HEK293T (cell line): ENCODE data around the gene TTLL12.

Experiments
- BHLHE40 ChIP-seq: fragments of 450-650 bp; IDR thresholded peaks from 2 replicates; pipeline ENCODE4 v1.6.1; 2016; ENCODE audit warnings: mild to moderate bottlenecking, moderate library complexity, borderline replicate concordance
- ELF4 ChIP-seq: fragments of 450-650 bp; IDR thresholded peaks from 2 replicates; pipeline ENCODE4 v1.6.1; 2017; ENCODE audit warnings: antibody characterized with exemption
- FOXA1 ChIP-seq: fragments of 450-650 bp; IDR thresholded peaks from 2 replicates; pipeline ENCODE4 v1.6.1; 2016; ENCODE audit warnings: mild to moderate bottlenecking
- FOXK2 ChIP-seq: fragments of 450-650 bp; IDR thresholded peaks from 2 replicates; pipeline ENCODE4 v1.6.1; 2016; ENCODE audit warnings: mild to moderate bottlenecking
- FOXM1 ChIP-seq: fragments of 450-650 bp; IDR thresholded peaks from 2 replicates; pipeline ENCODE4 v1.6.1; 2017; ENCODE audit warnings: mild to moderate bottlenecking, borderline replicate concordance
- L3MBTL2 ChIP-seq: fragments of 450-650 bp; conservative IDR thresholded peaks from 2 replicates; pipeline ENCODE4 v1.6.1; 2016; ENCODE audit warnings: mild to moderate bottlenecking
- LEF1 ChIP-seq: fragments of 450-650 bp; IDR thresholded peaks from 2 replicates; pipeline ENCODE4 v1.6.1; 2017; ENCODE audit warnings: mild to moderate bottlenecking, borderline replicate concordance
- SP1 ChIP-seq: fragments of 450-650 bp; IDR thresholded peaks from 2 replicates; pipeline ENCODE4 v1.6.1; 2017
- TARDBP ChIP-seq: fragments of 450-650 bp; IDR thresholded peaks from 2 replicates; pipeline ENCODE4 v1.6.1; 2016
- ZNF384 ChIP-seq: fragments of 450-650 bp; IDR thresholded peaks from 2 replicates; pipeline ENCODE4 v1.6.1; 2016
- TF ChIP-seq, protein P1 (sequence below): fragments of 450-650 bp; IDR thresholded peaks from 2 replicates; pipeline ENCODE4 v1.6.1; 2016

DNA sequence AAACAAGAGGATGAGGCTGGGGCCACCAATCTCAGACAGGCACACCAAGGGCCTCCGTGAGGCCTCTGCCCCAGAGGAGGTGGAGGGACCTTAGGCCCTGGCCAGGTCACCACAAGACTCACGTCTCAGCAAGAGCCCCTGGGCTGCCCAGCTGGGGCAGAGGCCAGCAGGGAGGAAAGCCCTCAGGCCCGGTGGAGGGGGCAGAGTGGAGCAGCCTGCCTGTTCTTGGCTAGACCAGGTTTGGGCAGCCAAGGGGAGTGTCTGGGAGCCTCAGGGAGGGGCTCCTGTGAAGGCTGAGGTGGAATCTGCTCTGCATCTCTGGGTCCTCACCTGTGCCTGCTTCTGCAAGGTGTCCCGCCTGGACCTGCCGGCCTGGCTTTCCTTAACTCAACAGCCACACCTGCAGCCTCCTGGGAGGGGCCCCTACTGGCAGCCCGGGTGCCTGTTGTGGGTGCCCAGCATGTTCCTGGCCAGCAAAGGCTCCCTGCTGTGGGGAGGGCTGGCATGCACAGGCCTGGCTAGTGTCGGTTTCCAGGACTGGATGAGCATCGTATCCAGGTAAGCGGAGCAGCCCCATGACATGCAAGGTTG is 11.9 kb downstream of the TTLL12 start:
- no peak for TF ChIP-seq FOXM1
- TF ChIP-seq ELF4, result no peak
- TF ChIP-seq SP1, result no peak
- no peak for TF ChIP-seq BHLHE40
- TF ChIP-seq L3MBTL2, result no peak
- TF ChIP-seq FOXA1, result no peak
- no peak for TF ChIP-seq FOXK2
- no peak for TF ChIP-seq LEF1
- TF ChIP-seq ZNF384, result no peak
- TF ChIP-seq TARDBP, result no peak
- TF ChIP-seq, protein P1, sequence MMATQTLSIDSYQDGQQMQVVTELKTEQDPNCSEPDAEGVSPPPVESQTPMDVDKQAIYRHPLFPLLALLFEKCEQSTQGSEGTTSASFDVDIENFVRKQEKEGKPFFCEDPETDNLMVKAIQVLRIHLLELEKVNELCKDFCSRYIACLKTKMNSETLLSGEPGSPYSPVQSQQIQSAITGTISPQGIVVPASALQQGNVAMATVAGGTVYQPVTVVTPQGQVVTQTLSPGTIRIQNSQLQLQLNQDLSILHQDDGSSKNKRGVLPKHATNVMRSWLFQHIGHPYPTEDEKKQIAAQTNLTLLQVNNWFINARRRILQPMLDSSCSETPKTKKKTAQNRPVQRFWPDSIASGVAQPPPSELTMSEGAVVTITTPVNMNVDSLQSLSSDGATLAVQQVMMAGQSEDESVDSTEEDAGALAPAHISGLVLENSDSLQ, result no peak
